Heart left ventricle (tissue), 13 donors: ENCODE measurements around the gene IMMP2L.

Source experiments
- POLR2A ChIP-seq, 2 donors: fragments of 450-650 bp; IDR thresholded peaks; one replicate each; pipeline ENCODE4 v1.6.1; 2017; ENCODE audit warnings: antibody characterized with exemption in 2 of 2, mild to moderate bottlenecking in 2 of 2, moderate library complexity in 2 of 2
- TF ChIP-seq, protein P1 (sequence below), 12 donors: fragments of 200-600 bp; sonication (generic) in 4 of 12; IDR thresholded peaks; one replicate each; pipeline versions ENCODE4 v1.5.0 to v1.8.0; 2018 to 2022; ENCODE audit warnings: antibody characterized with exemption in 12 of 12, mild to moderate bottlenecking in 5 of 12
- donor health status: ischemic (EF 13 %, LVEDD 7.1; RV severe dilation, severe dysfunction).
- donor health status: DM: no; HTN: yes; CAD: no.
- donor health status: DM: no; HTN: no; CAD: no.
- donor health status: ischemic (EF 25% LVEDD 6.9; RV normal size, moderate dysfunction).
- donor health status: ischemic (EF 25% LVEDD 5.7; RV mildly dilated, moderate dysfunction).
- donor health status: ischemic (EF 35%, LVEDD 5.7; RV mildly dilated, moderate dysfunction).
- donor health status: nonischemic (EF 11% LVEDD 7.7; RV severe dilation, severe dysfunction).
- donor health status: DM: yes; HTN: yes; CAD: no.
- donor health status: PGD.
- donor health status: ischemic (EF 29% LVEDD 5.4; RV normal size, mild dysfunction).
- donor health status: nonischemic (EF 23%, LVEDD 6.1; RV moderate dilation, normal function).

DNA sequence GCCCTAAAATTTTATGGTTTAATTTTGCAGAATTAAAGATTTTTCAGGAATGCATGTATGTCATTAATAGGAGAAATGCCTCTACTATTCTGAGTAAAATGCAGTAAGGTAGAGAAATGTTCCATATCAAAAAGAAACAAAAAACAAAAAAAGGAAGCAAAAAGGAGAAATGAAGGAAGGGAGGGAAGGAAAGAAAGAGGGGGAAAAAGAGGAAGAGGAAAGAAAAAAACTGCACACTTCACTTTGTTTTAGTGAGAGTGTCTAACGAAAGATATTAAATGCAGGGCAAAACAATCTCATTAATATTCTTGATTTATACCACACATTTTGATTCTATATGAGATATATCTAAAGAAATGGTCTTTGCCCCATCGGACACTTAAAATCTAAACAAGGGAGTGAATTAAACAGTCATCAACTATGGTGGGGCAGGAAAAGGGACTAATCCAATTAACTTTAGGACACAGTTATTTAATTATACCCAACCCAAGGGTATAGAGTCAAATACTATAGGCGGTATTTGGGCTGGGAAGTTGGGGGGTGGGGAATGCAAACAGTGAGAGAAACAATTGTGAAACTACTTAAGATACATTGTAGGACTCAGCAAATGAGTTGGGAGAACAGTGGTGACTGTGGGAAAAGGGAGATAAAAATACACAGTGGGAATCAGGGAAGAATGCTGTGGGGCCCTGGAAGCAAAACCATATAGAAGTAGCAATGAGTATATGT is 27.0 kb downstream of the IMMP2L start:
- TF ChIP-seq, protein P1, sequence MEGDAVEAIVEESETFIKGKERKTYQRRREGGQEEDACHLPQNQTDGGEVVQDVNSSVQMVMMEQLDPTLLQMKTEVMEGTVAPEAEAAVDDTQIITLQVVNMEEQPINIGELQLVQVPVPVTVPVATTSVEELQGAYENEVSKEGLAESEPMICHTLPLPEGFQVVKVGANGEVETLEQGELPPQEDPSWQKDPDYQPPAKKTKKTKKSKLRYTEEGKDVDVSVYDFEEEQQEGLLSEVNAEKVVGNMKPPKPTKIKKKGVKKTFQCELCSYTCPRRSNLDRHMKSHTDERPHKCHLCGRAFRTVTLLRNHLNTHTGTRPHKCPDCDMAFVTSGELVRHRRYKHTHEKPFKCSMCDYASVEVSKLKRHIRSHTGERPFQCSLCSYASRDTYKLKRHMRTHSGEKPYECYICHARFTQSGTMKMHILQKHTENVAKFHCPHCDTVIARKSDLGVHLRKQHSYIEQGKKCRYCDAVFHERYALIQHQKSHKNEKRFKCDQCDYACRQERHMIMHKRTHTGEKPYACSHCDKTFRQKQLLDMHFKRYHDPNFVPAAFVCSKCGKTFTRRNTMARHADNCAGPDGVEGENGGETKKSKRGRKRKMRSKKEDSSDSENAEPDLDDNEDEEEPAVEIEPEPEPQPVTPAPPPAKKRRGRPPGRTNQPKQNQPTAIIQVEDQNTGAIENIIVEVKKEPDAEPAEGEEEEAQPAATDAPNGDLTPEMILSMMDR (IDR thresholded peaks at IDR 0.05) = no peak
- no peak for TF ChIP-seq POLR2A (IDR thresholded peaks at IDR 0.05)
